CD4-positive, alpha-beta T cell treated with Interferon alpha-2 for 1 hour (primary cell): Measurements from ENCODE around the gene HDAC4.

Experiments used
- DNase-seq, 2 donors: peaks; one replicate each; pipeline ENCODE4 v3.0.0-alpha.2; 2020 to 2022

Gene HDAC4

GRCh38 chr2:239130041-239130440 is 270.8 kb downstream of the HDAC4 start:
- DNase-seq: no peak

DNA sequence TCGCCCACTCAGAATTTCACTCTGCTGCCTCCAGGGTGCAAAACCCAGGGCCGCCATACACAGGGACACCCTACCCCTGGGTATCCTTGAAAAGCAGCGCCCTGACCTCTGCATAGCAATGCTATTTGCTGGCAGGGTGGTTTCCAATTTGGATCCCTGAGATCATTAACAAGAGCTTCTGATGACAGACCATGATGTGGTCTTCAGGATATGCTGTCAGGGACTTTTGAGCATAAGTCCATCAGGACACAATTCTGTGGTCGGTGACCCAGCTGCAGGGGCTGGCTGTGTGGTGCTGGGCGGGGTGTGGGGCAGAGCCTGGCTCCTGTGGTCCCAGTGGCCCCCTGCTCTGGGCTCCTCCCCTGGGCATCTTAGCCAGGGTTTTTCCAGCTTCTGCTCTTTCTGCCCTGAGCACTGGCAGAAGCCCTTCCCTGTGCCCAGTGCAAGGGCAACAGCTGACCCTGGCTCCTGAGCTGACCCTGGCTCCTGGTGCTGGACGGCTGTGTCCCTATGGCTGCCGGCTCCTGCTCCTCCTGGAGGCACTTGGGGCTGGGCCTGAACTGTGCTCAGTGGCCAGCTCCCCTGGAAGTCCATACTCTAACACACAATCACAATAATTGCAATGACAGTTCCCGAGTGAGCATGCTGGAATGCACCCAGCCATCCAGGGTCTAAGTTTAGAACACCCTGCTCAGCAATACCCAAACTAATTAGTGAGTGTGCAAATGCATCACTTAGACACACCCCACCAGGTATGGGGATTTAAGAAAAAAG is 271.5 kb downstream of the HDAC4 start:
- DNase-seq: no peak

GRCh38 chr2:239128706-239129105 is 272.1 kb downstream of the HDAC4 start:
- no peak for DNase-seq

DNA sequence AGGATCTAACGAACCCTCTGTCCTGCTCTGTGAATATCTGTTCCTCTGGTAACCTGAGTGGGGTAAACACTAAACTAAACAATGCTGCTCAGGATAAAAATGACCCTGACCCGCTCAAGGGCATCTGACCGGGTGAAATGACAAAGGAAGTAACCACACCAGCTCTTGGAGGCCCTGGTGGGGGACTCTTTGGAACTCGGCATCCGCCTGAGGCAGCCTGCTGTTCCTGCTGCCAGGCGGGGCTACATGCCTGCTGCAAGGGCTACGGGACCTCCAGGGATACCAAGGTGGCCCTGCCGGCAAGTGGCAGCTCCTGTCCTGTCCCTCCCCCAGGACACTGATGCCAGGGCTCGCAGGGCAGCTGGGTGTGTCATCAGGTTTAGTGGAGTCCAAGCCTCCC is 273.3 kb downstream of the HDAC4 start:
- DNase-seq: no peak

DNA sequence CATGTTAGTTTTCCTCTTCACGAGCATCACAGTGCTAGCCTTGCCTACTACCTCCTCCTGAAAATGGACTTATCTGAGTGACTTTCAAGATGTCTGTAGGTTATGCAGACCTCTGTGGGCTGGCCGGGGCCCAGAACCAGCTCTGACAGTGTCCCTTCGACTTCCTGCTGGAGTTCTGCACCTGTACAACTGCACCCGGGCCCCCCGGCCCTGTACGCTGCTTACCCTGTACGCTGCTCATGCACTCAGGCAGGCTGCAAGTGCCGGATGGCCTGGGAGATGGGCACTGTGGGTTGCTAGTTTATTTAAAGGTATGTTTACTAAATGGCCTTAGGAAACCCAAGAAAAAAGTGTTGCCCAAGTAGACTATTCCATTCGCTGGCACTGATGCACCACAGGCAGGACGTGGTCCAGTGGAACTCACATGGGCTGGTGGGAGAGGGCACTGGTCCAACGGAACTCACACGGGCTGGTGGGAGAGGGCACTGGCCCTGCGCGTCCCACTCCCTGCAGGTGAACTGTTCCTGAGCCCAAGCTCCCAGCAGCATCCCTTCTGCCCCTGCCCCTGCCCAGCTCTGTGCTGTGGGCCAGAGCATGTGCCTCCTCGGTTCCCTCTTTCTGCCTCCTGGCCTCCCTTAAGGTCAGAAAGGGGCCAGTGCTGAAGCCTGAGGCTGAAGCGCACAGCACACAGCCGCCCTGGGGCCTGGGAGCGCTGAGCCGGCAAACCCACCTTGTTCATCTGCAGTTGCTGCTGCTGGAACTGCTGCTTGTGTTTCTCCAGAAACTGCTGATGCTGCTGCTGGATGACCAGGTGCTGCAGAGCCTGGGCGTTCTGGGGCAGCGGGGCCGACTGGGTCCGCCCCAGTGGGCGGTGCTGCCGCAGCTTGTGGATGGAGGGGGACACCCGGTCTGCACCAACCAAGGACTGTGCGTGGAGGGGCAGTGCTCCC is 274.8 kb downstream of the HDAC4 start:
- no peak for DNase-seq

DNA sequence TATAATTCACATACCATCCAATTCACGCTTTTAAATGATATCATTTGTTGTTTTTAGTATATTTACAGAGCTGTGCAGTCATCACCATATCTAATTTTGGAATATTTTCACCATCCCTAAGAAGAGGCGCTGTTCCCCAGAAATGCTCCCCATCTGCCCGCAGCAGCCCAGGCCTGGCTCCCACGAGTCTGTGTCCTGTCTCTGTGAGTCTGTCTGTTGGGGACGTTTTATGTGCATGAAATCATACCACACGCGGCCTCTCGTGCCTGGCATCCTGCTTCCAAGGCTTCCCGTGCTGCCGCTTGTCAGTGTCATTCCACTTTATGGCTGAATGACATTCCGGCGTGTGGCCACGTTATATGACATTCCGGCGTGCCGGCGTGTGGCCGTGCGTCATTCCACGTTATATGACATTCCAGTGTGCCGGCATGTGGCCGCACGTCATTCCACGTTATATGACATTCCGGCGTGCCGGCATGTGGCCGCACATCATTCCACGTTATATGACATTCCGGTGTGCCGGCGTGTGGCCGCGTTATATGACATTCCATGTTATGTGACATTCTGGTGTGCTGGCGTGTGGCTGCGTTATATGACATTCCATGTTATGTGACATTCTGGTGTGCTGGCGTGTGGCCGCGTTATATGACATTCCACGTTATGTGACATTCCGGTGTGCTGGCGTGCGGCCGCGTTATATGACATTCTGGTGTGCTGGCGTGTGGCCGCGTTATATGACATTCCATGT is 276.5 kb downstream of the HDAC4 start:
- DNase-seq: no peak

DNA sequence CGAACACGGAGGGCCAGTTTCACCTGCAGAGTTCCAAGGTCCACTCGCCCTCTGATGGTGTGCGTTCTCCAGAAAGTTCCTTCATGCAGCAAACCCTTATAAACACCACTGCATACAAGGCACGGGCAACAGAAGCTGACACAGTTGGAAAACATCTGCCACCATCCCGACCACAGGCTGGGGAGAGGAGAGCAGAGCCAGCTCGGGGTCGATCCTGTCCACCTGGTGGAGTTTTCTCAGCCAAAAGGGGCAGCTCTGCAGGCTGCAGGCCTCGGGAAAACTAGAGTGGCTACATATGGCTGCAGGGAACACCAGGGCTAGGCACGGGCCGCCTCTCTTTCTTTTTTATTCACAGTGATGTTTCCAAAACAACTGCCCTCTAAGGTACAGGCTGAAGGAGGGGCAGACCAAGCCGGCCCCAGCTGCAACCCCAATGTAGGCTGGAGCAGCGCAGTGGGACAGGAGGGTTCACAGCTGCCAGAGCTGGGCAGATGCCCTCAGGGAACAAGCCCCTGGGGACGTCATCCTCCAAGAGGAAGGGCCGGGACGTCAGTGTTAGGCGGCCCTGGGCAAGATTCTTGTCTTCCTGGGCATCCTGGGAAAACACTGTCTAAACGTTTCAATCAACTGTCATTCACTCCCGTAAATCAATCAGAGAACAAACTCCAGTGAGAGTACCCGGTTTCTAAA is 278.3 kb downstream of the HDAC4 start:
- DNase-seq: no peak

DNA sequence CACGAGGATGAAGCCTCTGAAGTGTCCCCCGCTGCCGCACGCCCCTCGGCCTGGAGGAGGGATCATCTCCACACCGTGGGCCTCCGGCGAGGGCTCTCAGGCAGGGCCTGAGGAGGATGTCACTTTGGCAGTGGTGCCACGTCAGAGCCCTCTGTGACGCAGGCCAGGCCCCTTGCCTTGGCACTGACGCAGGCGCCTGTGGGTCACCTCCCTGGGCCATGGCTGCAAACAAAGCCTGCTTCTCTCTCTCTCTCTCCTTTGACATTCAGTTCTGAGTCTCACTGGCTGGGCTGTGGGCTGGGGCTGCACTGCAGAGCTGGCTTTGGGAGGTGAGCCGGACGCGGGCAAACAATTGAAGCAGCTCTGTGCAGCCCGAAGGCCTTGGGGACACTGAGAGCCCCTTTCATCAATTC is 279.2 kb downstream of the HDAC4 start:
- no peak for DNase-seq

DNA sequence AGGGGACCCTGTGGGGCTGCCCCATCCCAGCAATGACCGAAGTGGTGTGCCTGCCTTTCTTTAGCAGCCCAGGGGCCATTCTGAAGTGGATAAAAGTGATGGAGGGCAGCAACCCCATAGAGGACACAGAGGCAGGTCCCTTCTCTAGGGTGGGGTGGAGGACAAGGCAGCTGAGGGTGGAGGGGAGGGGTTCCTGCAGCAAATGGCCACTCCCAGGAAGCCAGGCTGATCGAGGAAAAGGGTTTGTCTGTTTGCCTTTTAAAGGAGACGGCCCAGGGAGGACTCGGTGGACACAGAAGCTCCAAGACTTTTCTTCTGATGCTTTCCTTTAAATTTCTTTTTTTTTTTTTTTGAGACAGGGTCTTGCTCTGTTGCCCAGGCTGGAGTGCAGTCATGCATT is 280.2 kb downstream of the HDAC4 start:
- DNase-seq: peak in 1 of 2 donors; percentile 9

- no peak for DNase-seq
Observed at GRCh38 chr2:239119346-239120126, 281.3 kb downstream of the HDAC4 start.

DNA sequence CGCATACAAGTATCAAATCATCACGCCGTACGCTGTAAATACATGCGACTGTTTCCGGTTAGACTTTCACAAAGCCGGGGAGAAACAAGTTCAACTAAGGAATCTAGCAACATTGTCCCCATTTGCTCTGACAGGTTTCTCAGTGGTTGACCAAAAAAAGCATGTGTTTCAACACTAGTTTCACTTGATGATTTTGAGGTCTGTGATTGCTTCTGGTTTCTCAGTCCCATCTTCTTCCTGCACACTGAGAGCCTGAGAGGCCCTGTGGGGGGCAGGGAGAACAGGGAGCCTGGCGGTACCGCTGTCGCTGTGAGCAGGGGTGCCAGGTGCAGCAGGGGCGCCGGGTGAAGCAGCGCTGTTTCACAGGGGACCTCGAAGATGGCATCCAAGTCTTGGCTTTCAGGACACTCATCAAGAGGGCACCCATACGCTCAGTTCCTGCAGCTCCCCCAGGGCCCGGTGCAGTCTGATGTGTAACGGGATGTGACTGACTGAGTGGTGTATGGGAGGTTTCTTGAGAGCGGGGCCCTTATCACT is 282.1 kb downstream of the HDAC4 start:
- DNase-seq: peak in 1 of 2 donors; percentile 16

DNA sequence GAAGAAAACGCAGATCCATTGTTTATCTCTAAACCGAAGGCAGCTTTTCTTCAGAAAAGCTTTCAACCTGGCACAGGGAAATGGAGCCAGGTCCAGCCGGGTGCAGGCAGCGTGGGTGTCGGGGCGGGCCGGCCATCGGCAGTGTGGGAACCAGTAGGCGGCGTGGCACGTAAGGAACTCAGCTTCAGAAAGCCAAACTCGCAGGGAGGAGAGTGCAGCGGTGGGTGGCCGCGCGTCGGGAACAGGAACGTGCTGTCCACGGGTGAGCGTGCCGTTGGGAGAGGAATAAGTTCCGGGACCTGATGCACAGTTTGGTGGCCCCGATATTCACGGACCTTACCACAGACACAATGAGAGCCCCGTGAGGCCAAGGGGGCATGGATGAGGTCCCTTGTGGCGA is 282.6 kb downstream of the HDAC4 start:
- no peak for DNase-seq

DNA sequence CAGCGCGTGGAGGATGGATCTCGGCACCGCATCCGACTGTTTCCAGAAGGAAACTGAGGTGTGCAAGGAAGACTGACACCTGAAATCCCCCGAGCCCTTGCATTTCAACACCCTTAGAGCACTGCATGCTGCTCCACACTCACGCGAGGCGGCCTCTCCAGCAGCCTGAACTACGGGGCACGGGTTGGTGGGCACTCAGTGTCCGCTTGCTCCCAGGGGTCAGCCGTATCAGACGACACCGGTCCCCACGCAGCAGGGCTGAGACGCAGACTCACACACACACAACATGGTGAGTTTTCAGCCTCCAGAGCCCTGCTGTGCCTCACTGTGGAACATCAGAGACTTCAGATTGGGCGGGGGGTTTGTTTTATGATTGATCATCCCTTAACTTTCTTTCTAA is 283.0 kb downstream of the HDAC4 start:
- DNase-seq: no peak

- no peak for DNase-seq
Observed at GRCh38 chr2:239116456-239117246, 284.2 kb downstream of the HDAC4 start.

DNA sequence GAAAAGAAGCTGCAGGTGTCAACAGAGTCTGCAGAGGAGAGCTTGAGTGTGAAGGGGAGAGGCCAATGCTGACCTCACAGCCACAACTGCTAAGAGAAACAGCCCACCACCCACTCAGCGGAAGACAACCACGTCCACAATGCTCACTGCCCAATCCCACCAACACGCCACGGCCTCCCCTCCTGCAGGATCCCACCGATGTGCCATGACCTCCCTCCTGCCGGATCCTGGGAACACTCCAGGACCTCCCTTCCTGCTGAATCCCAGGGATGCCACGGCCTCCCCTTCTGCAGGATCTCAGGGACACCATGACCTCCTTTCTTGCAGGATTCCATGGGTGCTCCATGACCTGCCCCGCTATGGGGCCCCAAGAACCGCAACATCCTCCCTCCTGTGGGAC is 285.2 kb downstream of the HDAC4 start:
- no peak for DNase-seq

GRCh38 chr2:239114616-239115265 is 286.1 kb downstream of the HDAC4 start:
- DNase-seq: no peak

DNA sequence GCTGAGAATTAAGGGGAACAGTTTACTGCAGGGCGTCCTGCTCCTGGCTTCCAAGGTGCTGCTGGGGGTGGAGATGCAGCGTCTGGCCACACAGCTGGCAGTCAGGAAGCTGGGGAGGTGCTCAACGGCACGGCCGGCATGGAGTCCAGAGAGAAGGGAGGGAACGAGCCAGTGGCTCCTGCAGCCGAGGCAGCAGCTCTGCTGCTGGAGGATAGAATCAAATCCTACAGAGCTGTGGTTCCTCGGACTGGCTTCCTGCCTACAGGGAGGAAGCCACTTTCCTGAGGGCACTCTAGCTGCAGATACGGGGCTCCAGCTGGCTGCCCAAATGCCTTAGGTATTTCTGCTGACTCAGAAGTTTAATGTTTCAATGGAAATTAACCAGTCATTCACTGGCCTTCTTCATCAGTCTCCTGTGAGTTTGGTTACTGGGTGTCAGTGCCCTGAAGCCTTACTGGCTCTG is 286.7 kb downstream of the HDAC4 start:
- no peak for DNase-seq

- DNase-seq: no peak
Observed at GRCh38 chr2:239113615-239114014, 287.2 kb downstream of the HDAC4 start.

GRCh38 chr2:239113171-239113570 is 287.6 kb downstream of the HDAC4 start:
- DNase-seq: no peak
